NCI-H510A treated with DMSO at 0.1 percent for 48 hours (cell line): ENCODE results near the gene COPE.

Source experiments
- DNase-seq: peaks from one replicate; lab custom pipeline; 2025; lab: John Stamatoyannopoulos, UW

Gene COPE

GRCh38 chr19:18851673-18852325 lies 67.4 kb downstream of the COPE start:
- DNase-seq, result no peak

DNA sequence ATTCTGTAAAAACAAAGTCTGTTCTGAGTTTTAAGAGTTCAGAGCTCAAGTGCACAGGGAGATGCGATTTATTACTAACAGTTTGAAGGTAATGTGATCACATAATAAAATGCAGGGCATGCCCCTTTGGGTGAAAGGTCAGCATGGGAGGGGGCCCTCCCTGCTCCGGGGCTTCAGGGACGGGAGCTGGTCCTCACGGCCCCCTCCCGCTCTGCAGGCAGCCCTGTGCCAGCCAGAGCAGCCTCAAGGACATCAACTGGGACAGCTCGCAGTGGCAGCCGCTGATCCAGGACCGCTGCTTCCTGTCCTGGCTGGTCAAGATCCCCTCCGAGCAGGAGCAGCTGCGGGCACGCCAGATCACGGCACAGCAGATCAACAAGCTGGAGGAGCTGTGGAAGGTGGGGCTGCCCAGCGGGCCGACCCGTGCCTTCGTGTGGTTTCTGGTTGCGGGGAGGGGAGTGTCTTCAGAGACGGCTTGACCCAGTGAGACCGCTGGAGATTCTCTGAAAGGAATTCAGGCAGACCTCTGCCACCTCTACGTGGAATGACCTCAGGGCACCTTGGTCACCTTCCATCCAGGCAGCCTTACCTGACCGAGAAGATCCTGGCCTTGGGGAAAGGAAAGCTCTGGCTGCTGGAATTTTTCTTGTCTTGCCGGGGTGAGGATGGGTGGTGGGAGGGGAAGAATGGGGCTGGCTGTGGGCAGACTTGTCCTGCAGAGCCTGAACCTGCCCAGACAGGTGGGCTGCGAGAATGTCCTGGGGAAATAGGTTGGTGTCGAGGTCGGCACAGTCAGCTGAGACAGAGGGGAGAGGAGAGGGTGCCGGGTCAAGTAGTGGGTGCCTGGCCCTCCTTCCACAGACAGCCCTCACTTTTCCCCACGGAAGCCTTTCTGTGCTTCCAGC lies 68.5 kb downstream of the COPE start:
- DNase-seq, result no peak

- no peak for DNase-seq
Observed at GRCh38 chr19:18849838-18850400, 69.3 kb downstream of the COPE start.
